Heart left ventricle (tissue), 13 donors: ENCODE results near the gene ARPC1A.

Experiments
- CTCF ChIP-seq, 12 donors: fragments of 200-600 bp; sonication (generic) in 4 of 12; IDR thresholded peaks; one replicate each; pipeline versions ENCODE4 v1.5.0 to v1.8.0; 2018 to 2022; ENCODE audit warnings: antibody characterized with exemption in 12 of 12, mild to moderate bottlenecking in 5 of 12
- POLR2A ChIP-seq, 2 donors: fragments of 450-650 bp; IDR thresholded peaks; one replicate each; pipeline ENCODE4 v1.6.1; 2017; ENCODE audit warnings: antibody characterized with exemption in 2 of 2, mild to moderate bottlenecking in 2 of 2, moderate library complexity in 2 of 2
- donor health status: ischemic (EF 13 %, LVEDD 7.1; RV severe dilation, severe dysfunction).
- donor health status: DM: no; HTN: yes; CAD: no.
- donor health status: DM: no; HTN: no; CAD: no.
- donor health status: ischemic (EF 25% LVEDD 6.9; RV normal size, moderate dysfunction).
- donor health status: ischemic (EF 25% LVEDD 5.7; RV mildly dilated, moderate dysfunction).
- donor health status: ischemic (EF 35%, LVEDD 5.7; RV mildly dilated, moderate dysfunction).
- donor health status: nonischemic (EF 11% LVEDD 7.7; RV severe dilation, severe dysfunction).
- donor health status: DM: yes; HTN: yes; CAD: no.
- donor health status: PGD.
- donor health status: ischemic (EF 29% LVEDD 5.4; RV normal size, mild dysfunction).
- donor health status: nonischemic (EF 23%, LVEDD 6.1; RV moderate dilation, normal function).

- no peak for TF ChIP-seq CTCF (IDR thresholded peaks at IDR 0.05)
- TF ChIP-seq POLR2A (IDR thresholded peaks at IDR 0.05): no peak
Observed at GRCh38 chr7:99394188-99394502, 68.4 kb downstream of the ARPC1A start.
